CD14-positive monocyte (primary cell): ENCODE data around the gene HMCN2. TPM values are rescaled to one million over a fixed set of nuclear protein-coding genes. Genes with fewer than 3 reads are reported as not detected.

Experiments used
- DNase-seq, 3 donors: peaks; one replicate each; pipeline ENCODE4 v3.0.0-alpha.2; 2011 to 2022
- H2AFZ ChIP-seq: 2 replicates; pipeline ENCODE4 v1.6.0; 2012; ENCODE audit warnings: mild to moderate bottlenecking, low read depth, low read length, inconsistent platforms; ENCODE audit not compliant: insufficient read depth, poor library complexity, severe bottlenecking
- H3K27ac ChIP-seq, 2 donors: 1 replicate in 1 of 2; 2 replicates in 1 of 2; pipeline ENCODE4 v1.5.1; 2012 to 2013; ENCODE audit warnings: low read length in 2 of 2, control low read depth in 1 of 2, inconsistent platforms in 1 of 2, low read depth in 1 of 2, mild to moderate bottlenecking in 1 of 2
- H3K27me3 ChIP-seq, 2 donors: one replicate each; pipeline versions ENCODE4 v1.6.0 to v1.6.1; 2011 to 2013; ENCODE audit warnings: low read length in 2 of 2; ENCODE audit not compliant: control insufficient read depth in 2 of 2, insufficient read depth in 2 of 2
- H3K36me3 ChIP-seq, 2 donors: replicated peaks in 1 of 2; 1 replicate in 1 of 2; 2 replicates in 1 of 2; pipeline versions ENCODE4 v1.5.1 to v1.6.1; 2012 to 2013; ENCODE audit warnings: low read length in 2 of 2, control low read depth in 1 of 2, inconsistent platforms in 1 of 2, mild to moderate bottlenecking in 1 of 2; ENCODE audit not compliant: insufficient read depth in 2 of 2, control insufficient read depth in 1 of 2
- H3K4me1 ChIP-seq, 2 donors: 1 replicate in 1 of 2; 2 replicates in 1 of 2; pipeline versions ENCODE4 v1.5.1 to v1.6.1; 2012 to 2013; ENCODE audit warnings: low read length in 2 of 2, control low read depth in 1 of 2, inconsistent platforms in 1 of 2, mild to moderate bottlenecking in 1 of 2, moderate library complexity in 1 of 2; ENCODE audit not compliant: insufficient read depth in 2 of 2, control insufficient read depth in 1 of 2
- H3K4me2 ChIP-seq: replicated peaks from 2 replicates; pipeline ENCODE3; 2012; ENCODE audit warnings: low read length, moderate library complexity, mild to moderate bottlenecking; ENCODE audit not compliant: poor library complexity, severe bottlenecking; ENCODE audit errors: extremely low read depth
- H3K4me3 ChIP-seq, 3 experiments: fragments of 200-600 bp in 1 of 3; sonication (generic) in 1 of 3; replicated peaks in 1 of 3; 1 replicate in 2 of 3; 2 replicates in 1 of 3; pipeline ENCODE4 v1.5.1; 2011 to 2013; ENCODE audit warnings: low read length in 3 of 3, mild to moderate bottlenecking in 3 of 3, control low read depth in 2 of 3, low read depth in 2 of 3, inconsistent platforms in 1 of 3, moderate library complexity in 1 of 3
- H3K79me2 ChIP-seq: 2 replicates; pipeline ENCODE4 v1.6.0; 2012; ENCODE audit warnings: mild to moderate bottlenecking, control low read depth, inconsistent platforms, low read length, moderate library complexity; ENCODE audit not compliant: insufficient read depth
- H3K9ac ChIP-seq: 2 replicates; pipeline ENCODE4 v1.6.0; 2017; ENCODE audit warnings: low read length, mild to moderate bottlenecking; ENCODE audit not compliant: insufficient read depth, poor library complexity, severe bottlenecking
- H3K9me3 ChIP-seq, 2 donors: replicated peaks in 1 of 2; 1 replicate in 1 of 2; 2 replicates in 1 of 2; pipeline versions ENCODE4 v1.5.1 to v1.6.1; 2012 to 2013; ENCODE audit warnings: low read length in 2 of 2, control low read depth in 1 of 2; ENCODE audit not compliant: control insufficient read depth in 1 of 2, insufficient read depth in 1 of 2
- H4K20me1 ChIP-seq: 2 replicates; pipeline ENCODE4 v1.6.0; 2012; ENCODE audit warnings: mild to moderate bottlenecking, low read length, control low read depth, moderate library complexity; ENCODE audit not compliant: insufficient read depth
- H3K27ac Mint-ChIP-seq, 7 donors: one replicate each; pipeline ENCODE4 v1.8.0; 2020; ENCODE audit warnings: mild to moderate bottlenecking in 7 of 7, mixed read lengths in 7 of 7, moderate library complexity in 6 of 7, inconsistent platforms in 2 of 7
- H3K27me3 Mint-ChIP-seq, 3 donors: one replicate each; pipeline ENCODE4 v1.8.0; 2021 to 2022; ENCODE audit warnings: low read depth in 3 of 3, mild to moderate bottlenecking in 3 of 3, mixed read lengths in 3 of 3, moderate library complexity in 3 of 3, inconsistent platforms in 1 of 3
- H3K36me3 Mint-ChIP-seq, 2 donors: one replicate each; pipeline ENCODE4 v1.8.0; 2020; ENCODE audit warnings: mixed read lengths in 2 of 2, inconsistent platforms in 1 of 2, mild to moderate bottlenecking in 1 of 2
- H3K4me1 Mint-ChIP-seq: one replicate; pipeline ENCODE4 v1.8.0; 2020; ENCODE audit warnings: mild to moderate bottlenecking, mixed read lengths
- H3K4me3 Mint-ChIP-seq, 2 donors: one replicate each; pipeline ENCODE4 v1.8.0; 2020; ENCODE audit warnings: mild to moderate bottlenecking in 2 of 2, mixed read lengths in 2 of 2, moderate library complexity in 1 of 2
- H3K9me3 Mint-ChIP-seq, 7 donors: one replicate each; pipeline ENCODE4 v1.8.0; 2020 to 2022; ENCODE audit warnings: mixed read lengths in 7 of 7, mild to moderate bottlenecking in 6 of 7, moderate library complexity in 6 of 7, inconsistent platforms in 2 of 7
- WGBS: methylation state at CpG from one replicate; pipeline ENCODE4 v1.1.5; 2013; ENCODE audit warnings: missing lambda C conversion rate; ENCODE audit not compliant: insufficient coverage; 5-methylcytosine and 5-hydroxymethylcytosine counted together
- intact Hi-C, 2 donors: fragments of 100-400 bp; cut with micrococcal nuclease; formaldehyde crosslinking; loops; one replicate each; pipeline versions ENCODE4 v1.15.0 to v1.15.1; 2023
- polyA plus RNA-seq, 3 donors: library from polyadenylated mRNA; depleted of rRNA in 1 of 3; unstranded in 2 of 3; stranded (reverse) in 1 of 3; fragments of 300-500 nt in 2 of 3; fragments of >200 nt in 1 of 3; fragmentation: Illumina TruSeq in 2 of 3; gene quantifications; 1 replicate in 2 of 3; 2 replicates in 1 of 3; pipeline ENCODE4 v1.2.3, GENCODE V29; 2012 to 2021
- TF ChIP-seq, protein P1 (sequence below): fragments of 200-600 bp; IDR thresholded peaks from one replicate; pipeline ENCODE4 v1.8.0; 2022; ENCODE audit warnings: antibody characterized with exemption, mild to moderate bottlenecking

The HMCN2 gene
- polyA plus RNA-seq, 3 donors, result not detected

DNA sequence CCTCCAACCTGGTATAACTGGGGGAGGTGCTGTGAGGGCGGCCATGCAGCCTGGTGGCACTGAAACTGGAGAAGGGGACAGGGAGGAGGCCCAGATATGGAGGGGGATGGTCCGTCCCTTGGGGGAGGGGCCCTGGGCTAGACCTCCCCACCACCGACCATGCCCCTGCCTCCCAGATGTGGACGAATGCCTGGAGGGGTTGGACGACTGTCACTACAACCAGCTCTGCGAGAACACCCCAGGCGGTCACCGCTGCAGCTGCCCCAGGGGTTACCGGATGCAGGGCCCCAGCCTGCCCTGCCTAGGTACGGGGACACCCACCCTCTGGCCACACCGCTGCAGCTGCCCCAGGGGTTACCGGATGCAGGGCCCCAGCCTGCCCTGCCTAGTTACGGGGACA, 163.8 kb downstream of the HMCN2 start:
- peaks cover 20 to 34% (median 24%) of the 10 kb centered on the region in 3 donors for H3K27me3 Mint-ChIP-seq
- H3K9me3 ChIP-seq, result peaks cover 11 to 30% of the 10 kb centered on the region in 2 donors
- intact Hi-C loops, result no loop called here
- TF ChIP-seq, protein P1, sequence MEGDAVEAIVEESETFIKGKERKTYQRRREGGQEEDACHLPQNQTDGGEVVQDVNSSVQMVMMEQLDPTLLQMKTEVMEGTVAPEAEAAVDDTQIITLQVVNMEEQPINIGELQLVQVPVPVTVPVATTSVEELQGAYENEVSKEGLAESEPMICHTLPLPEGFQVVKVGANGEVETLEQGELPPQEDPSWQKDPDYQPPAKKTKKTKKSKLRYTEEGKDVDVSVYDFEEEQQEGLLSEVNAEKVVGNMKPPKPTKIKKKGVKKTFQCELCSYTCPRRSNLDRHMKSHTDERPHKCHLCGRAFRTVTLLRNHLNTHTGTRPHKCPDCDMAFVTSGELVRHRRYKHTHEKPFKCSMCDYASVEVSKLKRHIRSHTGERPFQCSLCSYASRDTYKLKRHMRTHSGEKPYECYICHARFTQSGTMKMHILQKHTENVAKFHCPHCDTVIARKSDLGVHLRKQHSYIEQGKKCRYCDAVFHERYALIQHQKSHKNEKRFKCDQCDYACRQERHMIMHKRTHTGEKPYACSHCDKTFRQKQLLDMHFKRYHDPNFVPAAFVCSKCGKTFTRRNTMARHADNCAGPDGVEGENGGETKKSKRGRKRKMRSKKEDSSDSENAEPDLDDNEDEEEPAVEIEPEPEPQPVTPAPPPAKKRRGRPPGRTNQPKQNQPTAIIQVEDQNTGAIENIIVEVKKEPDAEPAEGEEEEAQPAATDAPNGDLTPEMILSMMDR, result no peak
- H3K4me3 Mint-ChIP-seq, result no peak overlapping the region
- DNase-seq, result no peak
- H3K9me3 Mint-ChIP-seq, result peaks cover 13 to 33% (median 20%) of the 10 kb centered on the region in 7 donors
- no peak overlapping the region for H3K27ac ChIP-seq
- H3K9ac ChIP-seq, result no peak overlapping the region
- H3K36me3 ChIP-seq, result no peaks in the 10 kb centered on the region
- no peaks in the 10 kb centered on the region for H3K79me2 ChIP-seq
- H3K4me1 Mint-ChIP-seq, result peaks cover 3% of the 10 kb centered on the region
- H3K27ac Mint-ChIP-seq, result no peak overlapping the region
- no peak overlapping the region for H2AFZ ChIP-seq
- H3K36me3 Mint-ChIP-seq, result no peaks in the 10 kb centered on the region
- no peak overlapping the region for H3K4me2 ChIP-seq
- peaks cover 6 to 27% of the 10 kb centered on the region in 2 donors for H3K27me3 ChIP-seq
- H3K4me3 ChIP-seq, result no peak overlapping the region
- no peaks in the 10 kb centered on the region for H4K20me1 ChIP-seq
- H3K4me1 ChIP-seq, result peaks cover 0 to 7% of the 10 kb centered on the region in 2 donors
- WGBS, result 94% methylated on average over 11 of the region's 13 CpGs

DNA sequence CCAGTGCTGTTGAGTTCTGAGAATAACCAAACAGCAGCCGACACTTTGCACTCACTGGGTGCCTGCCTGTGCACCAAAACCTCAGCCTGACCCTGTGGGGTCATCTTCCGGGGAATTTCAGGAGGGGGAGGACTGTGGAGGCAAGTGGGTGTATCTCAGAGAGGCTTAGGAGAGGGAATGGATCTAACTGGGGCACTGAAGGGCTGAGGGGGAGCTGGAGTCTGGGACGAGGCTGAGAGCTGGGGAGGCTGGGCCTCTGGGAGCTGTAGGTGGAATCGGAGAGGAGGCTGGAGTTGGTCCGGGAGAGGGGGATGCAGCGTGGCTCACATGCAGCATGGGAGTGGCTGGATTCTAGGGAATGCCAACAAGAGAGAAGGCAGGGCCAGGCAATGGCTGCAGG, 164.3 kb downstream of the HMCN2 start:
- WGBS, result 96% methylated on average over 6 of the region's 6 CpGs
- no peak overlapping the region for H3K4me3 ChIP-seq
- no peak overlapping the region for H3K27ac ChIP-seq
- no peak for DNase-seq
- H3K27me3 ChIP-seq, result peaks cover 6 to 27% of the 10 kb centered on the region in 2 donors
- intact Hi-C loops, result no loop called here
- H3K4me2 ChIP-seq, result no peak overlapping the region
- no peaks in the 10 kb centered on the region for H3K79me2 ChIP-seq
- peaks cover 22 to 38% (median 28%) of the 10 kb centered on the region in 3 donors for H3K27me3 Mint-ChIP-seq
- peaks cover 11 to 30% of the 10 kb centered on the region in 2 donors for H3K9me3 ChIP-seq
- no peak overlapping the region for H3K27ac Mint-ChIP-seq
- H3K4me1 Mint-ChIP-seq, result peaks cover 3% of the 10 kb centered on the region
- TF ChIP-seq, protein P1, result no peak
- H3K36me3 Mint-ChIP-seq, result no peaks in the 10 kb centered on the region
- no peaks in the 10 kb centered on the region for H3K36me3 ChIP-seq
- no peaks in the 10 kb centered on the region for H4K20me1 ChIP-seq
- H2AFZ ChIP-seq, result no peak overlapping the region
- no peak overlapping the region for H3K9ac ChIP-seq
- peaks cover 13 to 35% (median 20%) of the 10 kb centered on the region in 7 donors for H3K9me3 Mint-ChIP-seq
- peaks cover 0 to 7% of the 10 kb centered on the region in 2 donors for H3K4me1 ChIP-seq
- H3K4me3 Mint-ChIP-seq, result no peak overlapping the region
